Osteocyte (in vitro differentiated cells): Measurements from ENCODE around the gene TSTD2. TPM values are rescaled to one million over a fixed set of nuclear protein-coding genes. Genes with fewer than 3 reads are reported as not detected.
"Not testable (repeated sequence)": the region's sequence is repeated elsewhere in the genome, so short reads cannot be mapped to it uniquely, and the experiment has no call there.

Source experiments
- DNase-seq: peaks from one replicate; pipeline ENCODE4 v3.0.0; 2021; ENCODE audit warnings: mixed read lengths; ENCODE audit not compliant: unreplicated experiment; ENCODE audit errors: extremely low spot score
- H3K27ac Mint-ChIP-seq: one replicate; pipeline ENCODE4 v1.8.0; 2021; ENCODE audit warnings: mild to moderate bottlenecking, mixed read lengths; ENCODE audit not compliant: unreplicated experiment
- H3K27me3 Mint-ChIP-seq: one replicate; pipeline ENCODE4 v1.8.0; 2021; ENCODE audit warnings: mixed read lengths; ENCODE audit not compliant: unreplicated experiment
- H3K36me3 Mint-ChIP-seq: one replicate; pipeline ENCODE4 v1.8.0; 2021; ENCODE audit warnings: mixed read lengths; ENCODE audit not compliant: unreplicated experiment
- H3K4me1 Mint-ChIP-seq: one replicate; pipeline ENCODE4 v1.8.0; 2021; ENCODE audit warnings: mixed read lengths; ENCODE audit not compliant: unreplicated experiment
- H3K4me3 Mint-ChIP-seq: one replicate; pipeline ENCODE4 v1.8.0; 2021; ENCODE audit warnings: mild to moderate bottlenecking, moderate library complexity, mixed read lengths; ENCODE audit not compliant: unreplicated experiment
- H3K9me3 Mint-ChIP-seq: one replicate; pipeline ENCODE4 v1.8.0; 2021; ENCODE audit warnings: mixed read lengths; ENCODE audit not compliant: unreplicated experiment
- CTCF ChIP-seq: fragments of 200-600 bp; sonication (generic); IDR thresholded peaks from 2 replicates; pipeline ENCODE4 v1.5.0; 2021; ENCODE audit warnings: antibody characterized with exemption, mild to moderate bottlenecking, moderate library complexity
- total RNA-seq: library from RNA; stranded (reverse); gene quantifications from 2 replicates; pipeline ENCODE4 v1.2.1, GENCODE V29; 2021

Gene TSTD2
- total RNA-seq, 1 donor from 2014 or later: 23.3 TPM

DNA sequence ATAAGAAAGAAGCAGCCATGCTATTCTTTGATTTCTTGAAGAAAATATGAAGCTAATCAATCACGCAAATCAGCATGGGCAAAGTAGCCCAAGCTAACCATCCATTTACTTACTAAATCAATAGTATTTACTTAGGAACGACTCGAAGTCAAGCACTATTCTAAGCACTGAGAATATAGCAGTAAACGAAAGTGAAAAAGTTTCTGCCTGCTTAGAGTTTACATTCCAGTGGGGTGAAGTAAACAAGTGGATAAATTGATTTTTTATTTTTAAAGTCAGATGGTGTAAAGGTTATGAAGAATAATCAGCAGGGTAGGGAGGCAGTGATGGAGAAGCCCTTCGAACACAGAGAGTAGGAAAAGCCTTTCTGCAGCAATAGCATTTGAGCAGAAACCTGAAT lies 5.5 kb downstream of the TSTD2 start:
- Mint-ChIP-seq H3K4me3 (no peak overlapping the region), H3K9me3 (no peaks in the 10 kb centered on the region), H3K36me3 (peaks cover 8% of the 10 kb centered on the region), H3K4me1 (peaks cover 10% of the 10 kb centered on the region), H3K27me3 (no peaks in the 10 kb centered on the region), H3K27ac (no peak overlapping the region)
- TF ChIP-seq CTCF: no peak
- no peak for DNase-seq

DNA sequence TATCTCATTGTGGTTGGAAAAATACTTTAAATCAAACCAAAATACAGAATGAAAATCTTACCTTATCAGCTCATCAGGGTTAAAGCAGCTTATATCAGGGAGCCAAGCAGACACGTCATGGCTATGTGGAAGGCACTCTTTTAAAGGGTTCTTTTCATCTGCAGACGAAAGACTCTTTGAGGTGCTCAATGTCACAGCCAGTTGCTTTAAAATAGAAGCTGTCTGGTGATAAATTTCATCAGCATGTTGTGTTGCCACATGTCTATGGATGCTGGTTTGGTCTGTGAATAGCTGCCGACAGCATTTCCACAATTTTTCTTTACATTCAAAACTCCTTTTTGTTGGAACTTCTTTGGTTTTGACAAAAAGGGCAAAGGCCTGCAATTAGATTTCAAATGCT lies 7.5 kb downstream of the TSTD2 start:
- no peak for DNase-seq
- Mint-ChIP-seq H3K4me1 (peaks cover 3% of the 10 kb centered on the region), H3K4me3 (no peak overlapping the region), H3K36me3 (peaks cover 15% of the 10 kb centered on the region), H3K27ac (no peak overlapping the region), H3K9me3 (no peaks in the 10 kb centered on the region), H3K27me3 (no peaks in the 10 kb centered on the region)
- no peak for TF ChIP-seq CTCF

DNA sequence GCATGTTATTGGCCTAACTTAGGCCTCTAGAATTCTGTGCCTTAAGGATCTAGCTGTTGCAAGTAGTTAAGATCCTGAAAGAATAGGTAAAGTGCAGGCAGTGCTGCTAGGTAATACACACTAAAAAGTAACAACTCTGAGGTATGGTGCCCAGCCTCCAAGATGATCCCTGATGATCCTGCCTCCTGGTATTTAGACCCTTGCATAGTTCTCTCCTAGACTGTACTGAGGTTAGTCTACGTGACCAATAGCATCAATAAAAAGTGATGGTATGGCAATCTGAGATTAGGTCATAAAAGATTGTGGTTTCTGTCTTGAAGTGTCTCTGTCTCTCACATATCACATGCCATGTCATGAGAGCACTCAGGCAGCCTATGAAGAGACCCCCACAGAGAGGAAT lies 9.2 kb downstream of the TSTD2 start:
- TF ChIP-seq CTCF: no peak
- no peak for DNase-seq

GRCh38 chr9:97622483-97622882 lies 10.7 kb downstream of the TSTD2 start:
- peaks cover 20% of the 10 kb centered on the region for H3K36me3 Mint-ChIP-seq
- H3K4me1 Mint-ChIP-seq, H3K27ac Mint-ChIP-seq, H3K9me3 Mint-ChIP-seq, DNase-seq, H3K27me3 Mint-ChIP-seq, H3K4me3 Mint-ChIP-seq: not testable (repeated sequence)

More for the DNA sequence above, 9.2 kb downstream of the TSTD2 start:
- H3K4me1 Mint-ChIP-seq: no peaks in the 10 kb centered on the region
- H3K9me3 Mint-ChIP-seq: no peaks in the 10 kb centered on the region
- H3K4me3 Mint-ChIP-seq: no peak overlapping the region
- no peak overlapping the region for H3K27ac Mint-ChIP-seq
- peaks cover 20% of the 10 kb centered on the region for H3K36me3 Mint-ChIP-seq
- no peaks in the 10 kb centered on the region for H3K27me3 Mint-ChIP-seq

- not testable (repeated sequence) for DNase-seq, H3K4me1 Mint-ChIP-seq, H3K27ac Mint-ChIP-seq, H3K27me3 Mint-ChIP-seq, H3K9me3 Mint-ChIP-seq, H3K4me3 Mint-ChIP-seq
- peaks cover 27% of the 10 kb centered on the region for H3K36me3 Mint-ChIP-seq
Observed at GRCh38 chr9:97620063-97620462, 13.1 kb downstream of the TSTD2 start.

DNA sequence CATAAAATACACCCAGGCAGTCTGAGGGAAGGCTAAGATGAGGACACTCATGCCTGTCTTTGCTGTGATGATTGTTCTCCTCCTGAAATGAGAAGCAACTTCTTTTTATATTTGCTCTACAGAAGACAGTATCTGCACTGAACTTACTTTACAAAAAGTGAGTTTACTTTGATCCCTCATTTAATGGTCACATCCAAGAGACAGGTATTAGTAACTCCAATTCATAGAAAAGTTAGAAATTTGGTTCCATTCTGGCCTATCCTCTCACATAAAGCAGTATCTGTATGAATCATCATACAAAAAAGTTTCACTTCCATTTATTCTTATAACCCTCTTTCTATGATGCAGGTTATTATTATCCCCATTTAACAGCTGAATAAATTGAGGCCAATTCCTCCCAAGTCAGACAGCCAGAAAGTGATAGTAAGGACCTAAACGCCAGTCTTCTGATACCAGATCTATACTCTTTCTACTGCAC lies 15.2 kb downstream of the TSTD2 start:
- DNase-seq: no peak
- Mint-ChIP-seq H3K9me3 (no peaks in the 10 kb centered on the region), H3K4me1 (no peaks in the 10 kb centered on the region), H3K36me3 (peaks cover 20% of the 10 kb centered on the region), H3K27me3 (no peaks in the 10 kb centered on the region), H3K4me3 (no peak overlapping the region), H3K27ac (no peak overlapping the region)
- TF ChIP-seq CTCF: no peak
